Stimulated activated CD4-positive, alpha-beta T cell treated with anti-CD3 and anti-CD28 coated beads, Interleukin-1b, Interleukin-23, amount 100 ng/mL, for 4 hours (primary cell): ENCODE measurements around the gene RECK.
A peak's percentile ranks its signal among the peaks of the same experiment; 100 is the strongest.
"Not testable (repeated sequence)": the region's sequence is repeated elsewhere in the genome, so short reads cannot be mapped to it uniquely, and the experiment has no call there.

Source experiments
- DNase-seq, 2 donors: peaks; one replicate each; pipeline ENCODE4 v3.0.0-alpha.2; 2020; ENCODE audit warnings: low read depth in 2 of 2

Gene RECK

DNA sequence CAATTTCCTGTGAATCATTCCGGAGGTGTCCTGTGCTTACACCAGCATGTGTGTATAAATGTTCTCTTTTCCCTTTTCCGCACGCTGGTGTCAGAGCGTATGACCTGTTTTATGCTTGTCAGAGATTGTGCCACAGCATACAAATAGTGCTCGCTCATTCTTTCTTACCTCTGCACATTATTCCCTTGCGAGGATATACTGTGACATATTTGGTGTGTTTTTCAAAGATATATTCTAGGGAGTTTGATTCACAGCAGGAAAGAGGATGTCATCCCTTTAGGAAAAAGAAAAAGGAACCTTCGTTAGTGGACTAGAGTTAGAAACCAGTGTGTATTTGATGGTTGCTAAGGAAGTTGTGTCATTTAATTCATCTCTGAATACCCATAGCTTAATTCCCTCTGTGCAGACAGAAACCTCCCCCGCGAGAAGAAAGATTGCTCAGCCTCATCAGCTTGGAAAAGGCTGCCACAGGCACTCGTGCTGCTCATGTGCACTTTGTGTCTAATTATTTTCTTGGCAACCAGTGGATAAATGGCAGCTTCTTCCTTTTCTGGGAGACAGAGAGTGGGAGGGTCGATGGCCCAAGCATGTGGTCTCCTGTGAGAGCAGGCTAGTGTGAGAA lies 117.7 kb downstream of the RECK start:
- DNase-seq: no peak

DNA sequence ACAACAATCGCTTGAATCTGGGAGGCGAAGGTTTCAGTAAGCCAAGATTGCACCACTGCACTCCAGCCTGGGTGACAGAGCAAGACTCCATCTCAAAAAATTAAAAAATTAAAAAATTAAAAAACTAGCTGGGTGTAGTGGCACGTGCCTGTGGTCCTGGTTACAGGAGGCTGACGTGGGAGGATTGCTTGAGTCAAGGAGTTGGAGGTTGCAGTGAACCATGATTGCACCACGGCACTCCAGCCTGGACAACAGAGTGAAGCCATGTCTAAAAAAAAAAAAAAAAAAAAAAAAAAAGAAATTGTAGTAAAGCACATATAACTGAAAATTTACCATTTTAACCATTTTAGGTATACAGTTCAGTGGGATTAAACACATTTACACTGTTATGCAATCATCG lies 119.4 kb downstream of the RECK start:
- no peak for DNase-seq

DNA sequence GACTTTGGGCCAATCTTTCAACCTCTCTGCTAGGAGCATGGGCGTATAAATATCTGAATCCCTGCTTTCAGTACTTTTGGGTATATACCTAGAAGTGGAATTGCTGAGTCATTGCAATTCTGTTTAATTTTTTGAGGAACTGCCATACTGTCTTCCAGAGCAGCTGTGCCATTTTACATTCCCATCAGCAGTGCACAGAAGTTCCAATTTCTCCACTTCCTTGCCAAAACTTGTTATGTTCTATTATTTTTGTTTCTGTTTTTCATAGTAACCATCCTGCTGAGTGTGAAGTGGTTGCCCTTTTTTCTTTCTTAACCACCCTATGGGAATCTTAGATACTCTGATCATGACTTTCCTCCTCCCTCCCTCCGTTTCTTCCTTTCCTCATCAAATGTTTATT lies 121.4 kb downstream of the RECK start:
- no peak for DNase-seq

DNA sequence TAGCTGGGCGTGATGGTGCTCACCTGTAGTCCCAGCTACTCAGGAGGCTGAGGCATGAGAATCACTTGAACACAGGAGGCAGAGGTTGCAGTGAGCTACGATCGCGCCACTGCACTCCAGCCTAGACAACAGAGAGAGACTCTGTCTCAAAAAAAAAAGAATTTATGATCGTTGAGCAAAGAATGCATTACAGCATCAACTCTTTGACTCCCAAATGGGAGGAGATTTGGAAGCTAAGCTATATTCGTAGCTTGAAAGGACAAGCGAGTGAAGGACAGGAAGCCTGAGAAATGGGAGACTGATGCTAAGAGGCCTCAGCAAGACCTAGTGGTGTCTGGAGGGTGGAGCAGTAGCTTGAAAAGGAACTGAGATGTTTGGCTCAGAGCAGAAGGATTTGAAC lies 122.2 kb downstream of the RECK start:
- no peak for DNase-seq

DNA sequence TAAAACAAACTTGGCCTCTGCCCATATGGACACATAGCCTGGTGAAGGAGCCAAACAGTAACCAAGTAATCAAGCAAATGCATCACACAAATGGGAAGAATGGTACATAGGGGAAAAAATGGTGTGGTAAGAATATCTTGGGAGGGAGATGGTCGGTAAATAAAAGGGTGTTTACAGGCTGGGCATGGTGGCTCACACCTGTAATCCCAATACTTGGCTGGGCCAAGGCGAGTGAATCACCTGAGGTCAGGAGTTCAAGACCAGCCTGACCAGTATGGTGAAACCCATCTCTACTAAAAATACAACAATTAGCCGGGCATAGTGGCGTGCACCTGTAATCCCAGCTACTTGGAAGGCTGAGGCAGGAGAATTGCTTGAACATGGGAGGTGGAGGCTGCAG lies 122.8 kb downstream of the RECK start:
- not testable (repeated sequence) for DNase-seq

DNA sequence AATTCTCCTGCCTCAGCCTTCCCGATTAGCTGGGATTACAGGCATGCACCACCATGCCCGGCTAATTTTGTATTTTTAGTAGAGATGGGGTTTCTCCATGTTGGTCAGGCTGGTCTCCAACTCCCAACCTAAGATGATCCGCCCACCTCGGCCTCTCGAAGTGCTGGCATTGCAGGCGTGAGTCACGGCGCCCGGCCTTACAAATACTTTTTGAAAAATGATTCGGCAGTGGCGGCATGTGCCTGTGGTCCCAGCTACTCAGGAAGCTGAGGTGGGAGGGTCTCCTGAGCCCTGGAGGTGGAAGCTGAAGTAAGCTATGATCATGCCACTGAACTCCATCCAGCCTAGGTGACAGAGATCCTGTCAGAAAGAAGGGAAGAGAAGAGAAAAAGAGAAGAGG lies 123.4 kb downstream of the RECK start:
- not testable (repeated sequence) for DNase-seq

DNA sequence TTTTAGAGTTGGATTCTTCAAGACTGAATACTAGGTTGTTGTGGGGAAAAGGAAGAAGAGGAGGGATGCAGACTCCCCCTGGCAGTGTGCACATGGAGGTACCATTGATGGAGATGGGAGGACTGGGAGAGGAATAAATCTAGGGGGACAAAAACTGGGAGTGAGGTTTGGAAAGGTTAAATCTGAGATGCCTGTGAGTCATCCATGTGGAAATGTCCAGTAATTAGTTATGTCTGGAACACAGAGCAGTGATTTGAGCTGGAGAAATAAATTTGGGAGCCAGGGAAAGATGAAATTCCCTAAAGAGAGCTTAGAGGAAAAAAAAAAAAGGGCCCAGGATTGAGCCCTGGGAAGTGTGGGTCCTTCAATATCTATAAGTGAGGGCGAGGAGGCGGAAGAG lies 124.5 kb downstream of the RECK start:
- no peak for DNase-seq

DNA sequence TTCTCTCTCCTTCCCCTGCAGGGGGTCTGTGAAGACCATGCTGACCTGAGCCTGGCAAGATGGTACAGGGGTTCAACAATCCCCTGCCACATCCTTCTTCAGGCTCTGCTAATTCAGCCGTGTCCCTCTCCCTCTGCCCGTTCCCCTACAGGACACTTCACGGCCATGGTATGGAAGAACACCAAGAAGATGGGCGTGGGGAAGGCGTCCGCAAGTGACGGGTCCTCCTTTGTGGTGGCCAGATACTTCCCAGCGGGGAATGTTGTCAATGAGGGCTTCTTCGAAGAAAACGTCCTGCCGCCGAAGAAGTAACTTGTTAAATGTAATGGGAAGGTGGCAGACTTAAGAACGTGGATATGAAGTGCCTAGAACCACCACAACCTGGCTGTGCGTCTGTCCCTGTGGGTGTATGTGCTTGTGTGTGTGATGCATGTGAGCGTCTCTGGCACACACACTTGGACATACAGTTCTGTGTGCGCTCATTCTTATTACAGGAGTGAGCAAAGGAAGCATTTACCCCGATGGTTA lies 125.6 kb downstream of the RECK start:
- no peak for DNase-seq

DNA sequence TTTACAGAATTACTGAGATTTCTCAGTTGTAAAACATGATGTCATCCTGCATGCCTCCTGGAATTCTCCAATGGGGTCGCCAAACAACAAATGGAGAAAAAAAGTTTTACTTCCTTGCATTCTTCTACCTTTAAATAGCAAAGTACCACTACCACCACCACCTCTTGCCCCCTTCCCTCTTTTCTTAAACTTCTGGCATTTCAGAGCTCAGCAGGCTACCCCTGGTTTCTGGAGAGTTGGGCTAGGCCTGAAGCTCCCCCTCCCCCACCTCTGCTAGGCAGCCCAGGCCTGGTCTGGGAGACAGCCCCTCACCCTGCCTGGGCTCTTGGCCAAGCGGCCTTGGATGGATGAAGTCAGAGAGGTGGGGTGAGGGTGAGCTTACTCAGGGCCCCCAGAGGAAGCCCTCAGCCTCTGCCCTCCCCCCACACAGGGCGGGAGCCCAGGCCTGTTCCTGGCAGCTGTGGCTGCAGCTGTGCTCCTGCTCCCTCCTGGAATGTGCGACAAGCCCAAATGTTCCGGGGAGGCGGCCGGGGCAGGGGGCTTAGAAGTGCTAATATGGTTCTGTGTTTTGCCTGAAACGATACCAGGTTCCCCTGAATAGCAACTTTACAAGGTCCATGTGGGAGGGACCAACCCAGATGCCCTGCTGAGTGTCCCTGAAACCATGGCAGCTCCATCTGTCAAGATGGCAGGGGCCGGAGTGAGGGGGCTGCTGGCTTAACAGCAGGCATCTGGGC lies 126.5 kb downstream of the RECK start:
- no peak for DNase-seq

DNA sequence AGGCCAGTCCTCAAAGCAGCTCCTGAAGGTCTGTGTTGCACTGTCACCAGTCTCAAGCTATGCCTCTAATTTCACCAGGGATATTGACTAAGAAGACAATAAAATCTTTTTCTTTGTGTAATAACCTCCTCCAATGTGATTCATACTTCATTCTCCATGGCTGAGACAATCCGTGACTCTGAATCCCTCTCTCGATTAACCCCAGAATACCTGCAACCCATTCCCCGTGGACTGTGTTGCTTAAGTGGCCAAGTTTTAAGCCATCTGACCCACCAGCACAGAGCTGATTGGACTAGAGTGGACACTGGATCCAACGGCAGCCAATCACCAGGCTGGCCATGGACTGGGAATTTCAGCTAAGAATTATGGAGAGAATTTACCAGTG lies 127.1 kb downstream of the RECK start:
- no peak for DNase-seq

DNA sequence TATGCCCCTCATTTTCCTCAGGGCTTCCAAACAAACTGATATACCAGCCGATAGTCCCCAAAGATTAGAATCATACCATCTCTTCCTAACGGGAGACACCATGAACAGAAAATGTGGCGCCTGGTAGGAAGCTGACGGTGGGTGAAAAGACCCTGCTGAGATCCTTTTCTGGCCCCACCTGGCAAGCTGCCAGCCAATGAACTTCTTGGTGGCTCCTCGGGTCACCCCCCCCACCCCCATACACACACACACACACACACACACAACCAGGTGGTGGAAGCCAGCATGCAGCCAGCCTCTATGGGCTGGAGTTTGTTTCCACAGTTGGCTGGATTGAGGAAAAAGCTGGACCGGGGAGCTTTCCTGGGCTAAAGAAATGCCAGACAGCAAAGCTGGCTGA lies 127.7 kb downstream of the RECK start:
- no peak for DNase-seq

DNA sequence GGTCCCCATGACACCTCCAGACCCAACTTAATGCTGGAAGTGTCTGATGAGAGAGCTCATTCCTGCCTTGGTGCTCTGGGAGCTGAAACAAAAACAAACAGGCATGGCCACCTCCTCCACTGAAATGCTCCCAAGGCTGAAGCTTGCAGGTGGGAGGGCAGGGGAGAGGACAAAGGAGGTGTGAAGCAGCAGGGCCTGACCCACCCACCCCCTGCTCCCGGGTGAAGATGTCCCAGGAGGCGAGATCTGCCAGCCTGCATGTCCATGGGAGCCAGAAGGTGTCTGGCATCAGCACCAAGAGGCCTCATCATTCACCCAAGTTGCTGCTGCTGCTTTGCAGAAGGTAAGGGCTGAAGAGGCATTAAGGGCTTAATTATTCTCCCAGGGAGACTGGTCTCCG lies 128.3 kb downstream of the RECK start:
- no peak for DNase-seq

DNA sequence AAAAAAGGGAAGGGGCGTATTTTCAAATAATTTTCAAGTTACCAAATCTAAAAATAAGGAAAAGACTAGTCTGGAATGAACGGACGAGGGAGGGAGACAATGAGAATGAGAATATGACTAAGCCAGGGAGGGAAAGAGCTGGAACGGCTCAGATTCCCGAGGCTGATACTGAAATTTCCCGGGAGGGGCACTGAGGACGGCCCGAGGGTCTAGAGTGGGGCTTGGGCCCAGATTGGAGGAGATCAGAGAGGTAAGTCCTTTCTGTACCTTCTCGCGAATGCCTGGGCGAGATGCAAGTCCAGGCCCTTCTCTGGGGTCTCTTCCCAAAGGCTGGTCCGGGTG lies 129.1 kb downstream of the RECK start:
- no peak for DNase-seq

DNA sequence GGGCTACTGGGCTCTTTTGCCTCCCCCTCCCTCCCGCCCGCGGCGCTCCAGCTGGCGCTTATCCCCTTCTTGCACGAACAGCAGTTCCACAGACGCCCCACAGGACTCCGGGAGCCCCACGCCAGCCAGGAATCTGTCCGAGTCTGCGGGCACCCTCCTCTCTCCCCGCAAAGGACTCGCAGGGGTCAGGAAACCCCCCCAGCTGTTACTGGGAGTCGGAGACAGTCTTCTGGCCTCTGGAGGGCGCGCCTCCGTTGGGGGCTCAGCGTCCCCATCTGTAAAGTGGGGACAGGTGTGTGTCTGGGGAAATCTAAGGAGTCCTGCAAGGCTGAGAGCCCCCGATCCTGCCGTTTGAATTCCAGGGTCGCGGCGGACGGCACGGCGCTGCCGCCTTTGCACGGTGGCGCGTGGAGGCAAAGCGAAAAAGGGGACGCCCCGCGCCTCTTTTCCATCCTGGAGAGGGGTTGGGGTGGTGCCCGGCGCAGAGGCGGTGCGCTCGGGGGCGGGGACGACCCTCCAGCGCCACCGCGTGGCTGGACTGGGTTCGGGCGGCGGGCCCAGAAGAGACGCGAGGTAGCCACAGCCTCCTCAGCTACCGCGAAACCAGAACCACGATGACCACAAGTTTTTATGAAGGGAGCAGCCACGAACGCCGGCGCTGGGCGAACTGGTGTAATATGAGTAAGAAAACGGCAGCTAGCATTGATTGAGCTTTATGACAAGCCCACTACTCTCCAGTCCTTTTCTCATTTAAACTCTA lies 129.6 kb downstream of the RECK start:
- peak; percentile 79 to 80 for DNase-seq

DNA sequence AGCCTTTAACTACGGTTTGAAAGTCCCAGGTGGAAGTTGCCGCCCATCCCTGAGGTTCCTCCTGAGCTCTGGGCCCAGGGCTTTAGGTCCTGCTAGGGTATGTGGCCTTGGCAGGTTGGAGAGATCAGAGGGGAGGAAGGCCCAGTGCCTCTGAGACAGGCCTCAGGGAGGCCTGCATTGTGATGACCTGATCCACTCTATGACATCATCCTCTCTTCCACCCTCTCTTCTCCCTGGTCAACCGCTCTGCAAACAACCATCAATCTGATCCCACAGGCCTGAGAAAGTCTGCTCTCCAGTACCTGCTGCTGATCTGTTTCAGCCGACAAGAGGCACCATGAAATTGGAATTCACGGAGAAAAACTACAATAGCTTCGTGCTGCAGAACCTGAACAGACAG lies 132.5 kb downstream of the RECK start, which contains the start of gene CCIN:
Gene CCIN (plus strand): TSS at position 223 of the 400 bp plus-strand sequence. CDS start 115 bp downstream, at position 338.
- no peak for DNase-seq

DNA sequence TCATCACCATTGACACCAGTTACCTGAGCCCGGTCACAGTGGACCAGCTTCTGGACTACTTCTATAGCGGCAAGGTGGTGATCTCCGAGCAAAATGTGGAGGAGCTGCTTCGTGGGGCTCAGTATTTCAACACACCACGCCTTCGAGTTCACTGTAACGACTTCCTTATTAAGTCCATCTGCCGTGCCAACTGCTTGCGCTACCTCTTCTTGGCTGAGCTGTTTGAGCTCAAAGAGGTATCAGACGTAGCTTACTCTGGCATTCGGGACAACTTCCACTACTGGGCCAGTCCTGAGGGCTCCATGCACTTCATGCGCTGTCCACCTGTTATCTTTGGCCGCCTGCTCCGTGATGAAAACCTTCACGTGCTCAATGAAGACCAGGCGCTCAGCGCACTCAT lies 133.0 kb downstream of the RECK start:
- no peak for DNase-seq

DNA sequence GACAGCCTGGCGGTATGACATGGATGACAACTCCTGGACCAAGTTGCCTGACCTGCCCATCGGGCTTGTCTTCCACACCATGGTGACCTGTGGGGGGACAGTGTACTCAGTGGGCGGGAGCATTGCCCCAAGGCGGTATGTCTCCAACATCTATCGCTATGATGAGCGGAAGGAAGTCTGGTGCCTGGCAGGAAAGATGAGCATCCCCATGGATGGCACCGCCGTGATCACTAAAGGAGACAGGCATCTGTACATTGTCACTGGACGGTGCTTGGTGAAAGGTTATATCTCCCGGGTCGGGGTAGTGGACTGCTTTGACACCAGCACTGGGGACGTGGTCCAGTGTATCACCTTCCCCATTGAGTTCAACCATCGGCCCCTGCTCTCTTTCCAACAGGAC lies 133.8 kb downstream of the RECK start:
- DNase-seq: no peak

DNA sequence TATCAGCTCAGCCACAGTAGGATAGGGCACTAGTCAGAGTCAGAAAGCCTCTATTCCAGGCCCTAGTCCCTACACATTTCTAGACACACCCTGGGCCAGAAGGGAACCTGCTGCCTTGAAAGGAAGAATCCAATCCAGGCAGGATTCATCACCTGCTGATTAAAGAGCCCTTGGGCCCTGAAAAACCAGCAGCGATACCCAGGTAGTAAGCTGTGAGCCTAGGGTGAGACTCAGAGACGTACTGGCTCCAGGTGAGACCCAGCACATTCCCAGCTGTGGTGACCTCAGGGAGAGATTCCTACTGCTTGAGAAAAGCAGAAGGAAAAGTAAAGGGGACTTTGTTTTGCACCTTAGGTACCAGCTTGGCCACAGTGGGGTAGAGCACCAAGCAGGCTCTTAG lies 137.1 kb downstream of the RECK start:
- DNase-seq: no peak
